Gastrocnemius medialis (tissue), 4 donors: Measurements from ENCODE around the gene ANGEL1. TPM values are rescaled to one million over a fixed set of nuclear protein-coding genes. Genes with fewer than 3 reads are reported as not detected.
A peak's percentile ranks its signal among the peaks of the same experiment; 100 is the strongest.

Experiments used
- ATAC-seq, 2 donors: fragments of 150-250 bp; one replicate each; pipeline ENCODE4 v1.9.1; 2016
- DNase-seq, 2 donors: peaks; one replicate each; pipeline ENCODE4 v3.0.0-alpha.2; 2019
- H3K27ac ChIP-seq, 4 donors: fragments of 200-600 bp; sonication (generic); 1 replicate in 1 of 4; 2 replicates in 3 of 4; pipeline ENCODE4 v1.5.1; 2016 to 2018; ENCODE audit warnings: mild to moderate bottlenecking in 2 of 4, moderate library complexity in 1 of 4
- H3K27me3 ChIP-seq, 3 donors: fragments of 200-600 bp; sonication (generic) in 2 of 3; 1 replicate in 1 of 3; 2 replicates in 2 of 3; pipeline versions ENCODE4 v1.5.1 to v1.6.0; 2016 to 2019; ENCODE audit warnings: mild to moderate bottlenecking in 1 of 3, moderate library complexity in 1 of 3
- H3K36me3 ChIP-seq, 2 donors: fragments of 200-600 bp; sonication (generic) in 1 of 2; one replicate each; pipeline ENCODE4 v1.5.1; 2017 to 2018
- H3K4me1 ChIP-seq, 2 donors: fragments of 200-600 bp; sonication (generic) in 1 of 2; one replicate each; pipeline ENCODE4 v1.5.1; 2016 to 2017; ENCODE audit warnings: mild to moderate bottlenecking in 2 of 2
- H3K4me3 ChIP-seq, 4 donors: fragments of 200-600 bp; sonication (generic) in 3 of 4; 1 replicate in 1 of 4; 2 replicates in 3 of 4; pipeline ENCODE4 v1.5.1; 2016 to 2019; ENCODE audit warnings: mild to moderate bottlenecking in 2 of 4
- H3K9me3 ChIP-seq, 3 donors: fragments of 200-600 bp; sonication (generic) in 2 of 3; 1 replicate in 1 of 3; 2 replicates in 2 of 3; pipeline ENCODE4 v1.5.1; 2016 to 2019
- POLR2A ChIP-seq, 2 donors: fragments of 450-650 bp; IDR thresholded peaks; one replicate each; pipeline ENCODE4 v1.6.1; 2017; ENCODE audit warnings: antibody characterized with exemption in 2 of 2, mild to moderate bottlenecking in 2 of 2, moderate library complexity in 2 of 2
- in situ Hi-C, 4 donors: fragments of 200-750 bp; cut with MboI; loops; one replicate each; pipeline versions ENCODE4 v1.15.0 to v1.8.0; 2017; ENCODE audit warnings: low sequenced_read_pairs in 4 of 4
- intact Hi-C: fragments of 100-400 bp; cut with DNase I; formaldehyde crosslinking; loops from one replicate; pipeline ENCODE4 v1.15.1; 2023; ENCODE audit warnings: low total_unique reads
- total RNA-seq, 4 donors: library from RNA; depleted of rRNA; stranded (reverse); fragments of >200 nt; gene quantifications; one replicate each; pipeline versions ENCODE4 v1.1.0 to v1.2.3, GENCODE V29; 2016
- TF ChIP-seq, protein P1 (sequence below), 5 experiments: fragments of 450-650 bp in 3 of 5; fragments of 200-600 bp in 2 of 5; sonication (generic) in 2 of 5; IDR thresholded peaks in 4 of 5; conservative IDR thresholded peaks in 1 of 5; 1 replicate in 4 of 5; 2 replicates in 1 of 5; pipeline ENCODE4 v1.5.1; 2016 to 2019; ENCODE audit warnings: antibody characterized with exemption in 5 of 5, mild to moderate bottlenecking in 3 of 5, moderate library complexity in 3 of 5

Gene ANGEL1
- total RNA-seq, 4 donors from 2014 or later, result 8.6 to 16.9 (median 12.7) TPM

GRCh38 chr14:76752744-76753143 is 59.9 kb downstream of the ANGEL1 start:
- Histone ChIP-seq H3K4me3 (no peak overlapping the region), H3K27ac (no peak overlapping the region), H3K36me3 (no peaks in the 10 kb centered on the region), H3K27me3 (no peaks in the 10 kb centered on the region), H3K9me3 (no peaks in the 10 kb centered on the region), H3K4me1 (peaks cover 0 to 3% of the 10 kb centered on the region in 2 donors)
- DNase-seq (no peak), ATAC-seq (no peak)
- in situ Hi-C loops, result no loop called here
- intact Hi-C loops, result no loop called here
- TF ChIP-seq POLR2A (IDR thresholded peaks at IDR 0.05), result no peak

DNA sequence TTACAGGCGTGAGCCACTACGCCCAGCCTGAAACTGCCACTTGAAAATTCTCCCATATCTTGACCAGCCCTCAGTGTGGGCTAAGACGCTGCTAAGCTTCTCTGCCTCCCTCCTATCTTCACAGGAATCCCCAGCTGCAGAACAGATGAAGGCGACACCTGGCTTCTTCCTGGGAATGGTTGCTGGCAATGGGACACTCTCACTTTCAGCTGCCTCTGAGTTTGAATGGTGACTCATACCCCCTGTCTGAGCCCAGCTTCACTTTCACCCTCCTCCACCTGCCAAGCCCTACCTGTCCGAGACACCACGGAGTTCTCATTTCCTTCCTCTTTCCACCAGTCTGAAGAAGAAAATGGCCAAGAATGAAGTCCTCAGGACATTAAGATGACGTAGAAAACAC is 69.7 kb downstream of the ANGEL1 start:
- TF ChIP-seq POLR2A (IDR thresholded peaks at IDR 0.05), result no peak
- TF ChIP-seq, protein P1, sequence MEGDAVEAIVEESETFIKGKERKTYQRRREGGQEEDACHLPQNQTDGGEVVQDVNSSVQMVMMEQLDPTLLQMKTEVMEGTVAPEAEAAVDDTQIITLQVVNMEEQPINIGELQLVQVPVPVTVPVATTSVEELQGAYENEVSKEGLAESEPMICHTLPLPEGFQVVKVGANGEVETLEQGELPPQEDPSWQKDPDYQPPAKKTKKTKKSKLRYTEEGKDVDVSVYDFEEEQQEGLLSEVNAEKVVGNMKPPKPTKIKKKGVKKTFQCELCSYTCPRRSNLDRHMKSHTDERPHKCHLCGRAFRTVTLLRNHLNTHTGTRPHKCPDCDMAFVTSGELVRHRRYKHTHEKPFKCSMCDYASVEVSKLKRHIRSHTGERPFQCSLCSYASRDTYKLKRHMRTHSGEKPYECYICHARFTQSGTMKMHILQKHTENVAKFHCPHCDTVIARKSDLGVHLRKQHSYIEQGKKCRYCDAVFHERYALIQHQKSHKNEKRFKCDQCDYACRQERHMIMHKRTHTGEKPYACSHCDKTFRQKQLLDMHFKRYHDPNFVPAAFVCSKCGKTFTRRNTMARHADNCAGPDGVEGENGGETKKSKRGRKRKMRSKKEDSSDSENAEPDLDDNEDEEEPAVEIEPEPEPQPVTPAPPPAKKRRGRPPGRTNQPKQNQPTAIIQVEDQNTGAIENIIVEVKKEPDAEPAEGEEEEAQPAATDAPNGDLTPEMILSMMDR (IDR thresholded peaks at IDR 0.05 in 4 of 5, conservative IDR thresholded peaks at IDR 0.05 in 1 of 5), result no peak
- in situ Hi-C loops, result no loop called here

DNA sequence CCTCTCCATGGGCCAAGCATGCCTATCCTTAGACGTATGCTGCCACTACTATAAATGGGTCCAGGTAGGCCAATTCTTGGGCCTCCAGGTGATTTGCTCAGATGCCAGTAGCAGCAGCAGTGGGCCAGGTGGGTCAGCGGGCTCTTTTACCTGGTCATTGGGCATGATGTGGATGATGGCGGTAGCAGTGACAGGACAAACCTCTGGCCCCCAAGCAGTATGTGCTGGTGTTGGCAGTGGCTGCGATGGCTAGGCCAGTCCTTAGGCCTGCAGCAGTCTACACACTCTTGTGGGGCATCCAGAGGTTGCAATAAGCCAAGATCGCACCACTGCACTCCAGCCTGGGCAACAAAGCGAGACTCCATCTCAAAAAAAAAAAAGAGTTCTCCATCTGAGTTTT is 70.5 kb downstream of the ANGEL1 start:
- H3K27ac ChIP-seq, result no peak overlapping the region
- H3K9me3 ChIP-seq, result peaks cover 0 to 6% (median 0%) of the 10 kb centered on the region in 3 donors
- DNase-seq (no peak), ATAC-seq (no peak)
- no peaks in the 10 kb centered on the region for H3K27me3 ChIP-seq
- in situ Hi-C loops, result no loop called here
- no peaks in the 10 kb centered on the region for H3K36me3 ChIP-seq
- H3K4me3 ChIP-seq, result no peak overlapping the region
- no peaks in the 10 kb centered on the region for H3K4me1 ChIP-seq
- TF ChIP-seq POLR2A (IDR thresholded peaks at IDR 0.05), result no peak
- TF ChIP-seq, protein P1 (IDR thresholded peaks at IDR 0.05 in 4 of 5, conservative IDR thresholded peaks at IDR 0.05 in 1 of 5), result no peak
- intact Hi-C loops, result no loop called here

More for the DNA sequence above, 69.7 kb downstream of the ANGEL1 start:
- peaks cover 0 to 6% (median 0%) of the 10 kb centered on the region in 3 donors for H3K9me3 ChIP-seq
- no peak overlapping the region for H3K27ac ChIP-seq
- intact Hi-C loops, result no loop called here
- no peaks in the 10 kb centered on the region for H3K4me1 ChIP-seq
- no peaks in the 10 kb centered on the region for H3K27me3 ChIP-seq
- DNase-seq (peak in 1 of 2 donors; percentile 31), ATAC-seq (peak in 1 of 2 donors; percentile 88)
- no peak overlapping the region for H3K4me3 ChIP-seq
- H3K36me3 ChIP-seq, result no peaks in the 10 kb centered on the region

DNA sequence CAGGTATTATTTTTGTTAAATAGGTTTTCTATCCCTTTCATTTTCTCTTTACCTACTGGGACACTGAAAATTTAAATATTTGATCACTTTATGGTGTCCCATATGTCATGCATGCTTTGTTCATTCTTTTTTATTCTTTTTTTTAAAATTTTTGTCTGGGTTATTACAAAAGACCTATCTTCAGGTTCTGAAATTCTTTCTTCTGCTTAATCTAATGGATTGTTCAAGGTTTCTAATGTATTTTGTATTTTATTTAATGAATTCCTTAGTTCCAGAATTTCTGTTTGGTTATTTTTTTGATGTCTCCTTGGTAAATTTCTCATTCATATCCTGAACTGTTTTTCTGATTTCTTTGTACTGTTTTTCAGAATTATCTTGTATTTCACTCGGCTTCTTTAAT is 71.6 kb downstream of the ANGEL1 start:
- in situ Hi-C loops, result no loop called here

More for the DNA sequence above, 71.6 kb downstream of the ANGEL1 start:
- H3K36me3 ChIP-seq, result no peaks in the 10 kb centered on the region
- no peaks in the 10 kb centered on the region for H3K4me1 ChIP-seq
- H3K9me3 ChIP-seq, result peaks cover 0 to 6% (median 0%) of the 10 kb centered on the region in 3 donors
- H3K27me3 ChIP-seq, result no peaks in the 10 kb centered on the region
- no peak overlapping the region for H3K4me3 ChIP-seq
- ATAC-seq (no peak), DNase-seq (no peak)
- no peak overlapping the region for H3K27ac ChIP-seq
- intact Hi-C loops, result no loop called here
- TF ChIP-seq POLR2A (IDR thresholded peaks at IDR 0.05), result no peak
- TF ChIP-seq, protein P1 (IDR thresholded peaks at IDR 0.05 in 4 of 5, conservative IDR thresholded peaks at IDR 0.05 in 1 of 5), result no peak

Other genes starting within 250 kb of the ANGEL1 start
- 1 to 10 TPM in 2 of 4 donors, under 1 TPM in 2; 0.56 to 6.1 (median 1.2) TPM for gene VASH1, start 51.4 kb downstream of the ANGEL1 start, total RNA-seq
- gene LRRC74A, start 13.5 kb upstream of the ANGEL1 start, total RNA-seq, result not detected
- 10 to 100 TPM; 15.0 to 26.4 (median 17.0) TPM for gene IRF2BPL, start 215.8 kb upstream of the ANGEL1 start, total RNA-seq